DOHH2 (cell line): ENCODE data around the gene ACSS2.

Experiments used
- H3F3A ChIP-seq: fragments of 200-600 bp; sonication (generic), shearing (Covaris generic); 2 replicates; pipeline ENCODE4 v1.6.0; 2016; ENCODE audit warnings: antibody characterized with exemption, mild to moderate bottlenecking; ENCODE audit not compliant: control insufficient read depth, insufficient read depth
- H3K27ac ChIP-seq: fragments of 200-600 bp; sonication (generic); 2 replicates; pipeline ENCODE4 v1.5.1; 2014; ENCODE audit warnings: low read depth, mild to moderate bottlenecking, low read length, moderate library complexity
- H3K27me3 ChIP-seq: fragments of 200-600 bp; sonication (generic); 2 replicates; pipeline ENCODE4 v1.6.1; 2014; ENCODE audit warnings: mild to moderate bottlenecking, low read length, mixed read lengths; ENCODE audit not compliant: control insufficient read depth
- H3K36me3 ChIP-seq: fragments of 200-600 bp; sonication (generic); 2 replicates; pipeline ENCODE4 v1.6.1; 2014; ENCODE audit warnings: mild to moderate bottlenecking, low read length, moderate library complexity, mixed read lengths; ENCODE audit not compliant: control insufficient read depth
- H3K4me1 ChIP-seq: fragments of 200-600 bp; sonication (generic); 2 replicates; pipeline ENCODE4 v1.6.1; 2014; ENCODE audit warnings: mild to moderate bottlenecking, low read length, mixed read lengths; ENCODE audit not compliant: control insufficient read depth
- H3K4me2 ChIP-seq: fragments of 200-600 bp; sonication (generic); 2 replicates; pipeline ENCODE4 v1.6.0; 2014; ENCODE audit warnings: mild to moderate bottlenecking, low read length, moderate library complexity
- H3K4me3 ChIP-seq: fragments of 200-600 bp; sonication (generic); 2 replicates; pipeline ENCODE4 v1.5.1; 2014; ENCODE audit warnings: mild to moderate bottlenecking, low read length, mixed read lengths
- H3K79me2 ChIP-seq: fragments of 200-600 bp; sonication (generic); 2 replicates; pipeline ENCODE4 v1.6.1; 2014; ENCODE audit warnings: mild to moderate bottlenecking, low read length, mixed read lengths; ENCODE audit not compliant: control insufficient read depth
- H3K9me2 ChIP-seq: fragments of 200-600 bp; sonication (generic); replicated peaks from 2 replicates; pipeline ENCODE4 v1.6.1; 2014; ENCODE audit warnings: mild to moderate bottlenecking, low read length, mixed read lengths; ENCODE audit not compliant: control insufficient read depth
- H3K9me3 ChIP-seq: fragments of 200-600 bp; sonication (generic); 2 replicates; pipeline ENCODE4 v1.6.1; 2014; ENCODE audit warnings: antibody characterized with exemption, low read length, mixed read lengths; ENCODE audit not compliant: control insufficient read depth, insufficient read depth
- H4K20me1 ChIP-seq: fragments of 200-600 bp; sonication (generic); 2 replicates; pipeline ENCODE4 v1.6.0; 2014; ENCODE audit warnings: low read depth, mild to moderate bottlenecking, antibody characterized with exemption, low read length, moderate library complexity; ENCODE audit not compliant: control insufficient read depth, insufficient read depth
- EZH2phosphoT487 ChIP-seq: fragments of 200-600 bp; sonication (generic); IDR thresholded peaks from 2 replicates; pipeline ENCODE4 v1.6.1; 2017; ENCODE audit warnings: borderline replicate concordance, mild to moderate bottlenecking, antibody characterized with exemption, low read length, moderate library complexity, mixed read lengths
- TF ChIP-seq, protein P1 (sequence below): fragments of 200-600 bp; sonication (generic); IDR thresholded peaks from one replicate; pipeline ENCODE4 v1.5.1; 2014; ENCODE audit warnings: antibody characterized with exemption, mild to moderate bottlenecking, low read depth, low read length; ENCODE audit not compliant: poor library complexity, severe bottlenecking

ACSS2 gene

DNA sequence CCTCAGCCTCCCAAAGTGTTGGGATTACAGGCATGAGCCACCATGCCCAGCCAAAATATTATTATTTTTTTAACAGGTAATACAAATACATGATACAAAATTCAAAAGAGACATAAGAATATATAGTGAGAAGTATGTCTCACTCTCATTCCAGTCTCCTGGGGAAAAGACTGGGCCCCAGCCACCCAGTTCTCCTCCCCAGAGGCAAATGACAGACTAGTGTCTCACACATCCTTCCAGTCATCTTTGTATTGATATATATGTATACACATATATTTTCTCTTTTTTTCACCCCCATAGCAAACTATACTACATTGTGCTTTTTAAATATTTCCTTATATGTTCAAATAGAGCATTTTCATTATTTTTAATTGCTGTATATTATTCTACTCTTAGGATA is 70.9 kb downstream of the ACSS2 start:
- Histone ChIP-seq H3K9me3 (no peaks in the 10 kb centered on the region), H3K27ac (no peak overlapping the region), H3K4me1 (peaks cover 14% of the 10 kb centered on the region), H3K9me2 (no peaks in the 10 kb centered on the region), H3K4me3 (no peak overlapping the region), H3F3A (no peaks in the 10 kb centered on the region), H3K36me3 (peaks cover 47% of the 10 kb centered on the region), H4K20me1 (no peaks in the 10 kb centered on the region), H3K79me2 (no peaks in the 10 kb centered on the region), H3K4me2 (no peak overlapping the region), H3K27me3 (no peaks in the 10 kb centered on the region)
- TF ChIP-seq, protein P1, sequence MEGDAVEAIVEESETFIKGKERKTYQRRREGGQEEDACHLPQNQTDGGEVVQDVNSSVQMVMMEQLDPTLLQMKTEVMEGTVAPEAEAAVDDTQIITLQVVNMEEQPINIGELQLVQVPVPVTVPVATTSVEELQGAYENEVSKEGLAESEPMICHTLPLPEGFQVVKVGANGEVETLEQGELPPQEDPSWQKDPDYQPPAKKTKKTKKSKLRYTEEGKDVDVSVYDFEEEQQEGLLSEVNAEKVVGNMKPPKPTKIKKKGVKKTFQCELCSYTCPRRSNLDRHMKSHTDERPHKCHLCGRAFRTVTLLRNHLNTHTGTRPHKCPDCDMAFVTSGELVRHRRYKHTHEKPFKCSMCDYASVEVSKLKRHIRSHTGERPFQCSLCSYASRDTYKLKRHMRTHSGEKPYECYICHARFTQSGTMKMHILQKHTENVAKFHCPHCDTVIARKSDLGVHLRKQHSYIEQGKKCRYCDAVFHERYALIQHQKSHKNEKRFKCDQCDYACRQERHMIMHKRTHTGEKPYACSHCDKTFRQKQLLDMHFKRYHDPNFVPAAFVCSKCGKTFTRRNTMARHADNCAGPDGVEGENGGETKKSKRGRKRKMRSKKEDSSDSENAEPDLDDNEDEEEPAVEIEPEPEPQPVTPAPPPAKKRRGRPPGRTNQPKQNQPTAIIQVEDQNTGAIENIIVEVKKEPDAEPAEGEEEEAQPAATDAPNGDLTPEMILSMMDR, result no peak
- TF ChIP-seq EZH2phosphoT487, result no peak

DNA sequence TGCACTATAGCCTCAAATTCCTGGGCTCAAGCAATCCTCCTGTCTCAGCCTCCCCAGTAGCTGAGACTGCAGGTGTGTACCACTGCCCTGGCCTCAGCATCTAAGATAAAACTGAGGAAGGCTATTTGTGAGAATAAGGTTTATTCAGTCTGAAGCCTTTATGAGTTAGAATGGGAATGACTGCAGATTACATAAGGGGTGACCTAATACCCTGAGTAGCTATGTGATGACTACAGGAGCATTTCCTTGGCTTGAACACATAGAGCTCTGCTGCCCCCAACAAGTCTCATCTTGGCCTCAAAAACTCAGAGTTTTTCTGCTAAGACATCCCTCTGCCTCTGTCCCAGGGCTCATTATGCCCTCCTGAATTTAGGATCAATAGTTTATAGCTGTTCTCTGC is 71.6 kb downstream of the ACSS2 start:
- no peak overlapping the region for H3K4me2 ChIP-seq
- no peaks in the 10 kb centered on the region for H3F3A ChIP-seq
- H3K36me3 ChIP-seq, result peaks cover 41% of the 10 kb centered on the region
- H3K9me3 ChIP-seq, result no peaks in the 10 kb centered on the region
- no peaks in the 10 kb centered on the region for H3K9me2 ChIP-seq
- no peaks in the 10 kb centered on the region for H3K27me3 ChIP-seq
- TF ChIP-seq, protein P1, result no peak
- TF ChIP-seq EZH2phosphoT487, result no peak
- H3K27ac ChIP-seq, result no peak overlapping the region
- no peaks in the 10 kb centered on the region for H3K79me2 ChIP-seq
- H3K4me3 ChIP-seq, result no peak overlapping the region
- H3K4me1 ChIP-seq, result peaks cover 15% of the 10 kb centered on the region
- no peaks in the 10 kb centered on the region for H4K20me1 ChIP-seq

DNA sequence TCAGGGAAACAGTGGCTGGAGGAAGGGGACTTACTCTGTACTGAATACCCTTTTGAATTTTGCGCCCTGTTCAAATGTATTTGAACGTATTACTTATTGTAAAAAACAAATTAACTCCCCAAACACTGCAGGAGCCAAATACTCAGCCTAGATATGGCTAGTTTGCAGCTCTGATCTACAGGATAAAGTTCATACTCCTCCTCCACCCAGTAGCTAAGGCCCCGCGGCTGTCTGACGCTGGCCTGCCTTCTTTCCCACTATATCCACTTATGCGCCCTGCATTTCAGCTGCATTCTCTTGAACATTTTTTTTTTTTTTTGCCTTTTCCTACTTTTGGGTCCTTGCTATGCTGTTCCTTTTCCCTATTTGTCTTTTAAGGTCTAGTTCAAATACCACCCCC is 72.7 kb downstream of the ACSS2 start:
- Histone ChIP-seq H3K79me2 (no peaks in the 10 kb centered on the region; the same call in 1 of the 2 replicates), H3K4me2 (no peak overlapping the region), H3K4me1 (peaks cover 17% of the 10 kb centered on the region), H3K9me3 (no peaks in the 10 kb centered on the region), H3F3A (no peaks in the 10 kb centered on the region), H3K27me3 (no peaks in the 10 kb centered on the region), H4K20me1 (no peaks in the 10 kb centered on the region), H3K4me3 (no peak overlapping the region), H3K9me2 (no peaks in the 10 kb centered on the region), H3K27ac (no peak overlapping the region), H3K36me3 (peaks cover 35% of the 10 kb centered on the region)
- TF ChIP-seq EZH2phosphoT487, result no peak
- TF ChIP-seq, protein P1, result no peak

DNA sequence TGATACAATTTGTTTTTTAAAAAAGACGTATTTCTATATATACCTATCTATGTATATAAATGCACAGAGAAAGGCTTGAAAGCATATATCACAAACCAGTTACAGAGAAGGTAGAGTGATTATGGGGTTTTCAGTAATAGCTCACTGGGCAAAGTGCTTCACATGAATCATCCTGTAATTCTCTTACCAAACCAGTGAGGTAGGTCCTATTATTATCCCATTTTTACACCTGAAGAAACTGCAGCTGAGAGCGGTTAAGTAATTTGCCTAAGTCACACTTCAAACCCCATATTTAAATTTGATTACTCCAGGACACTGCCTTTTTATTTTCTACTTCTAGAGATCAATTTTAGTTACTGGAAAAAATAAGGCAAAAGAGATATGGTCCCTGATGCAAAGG is 74.8 kb downstream of the ACSS2 start:
- H3K27me3 ChIP-seq, result no peaks in the 10 kb centered on the region
- TF ChIP-seq, protein P1, result no peak
- TF ChIP-seq EZH2phosphoT487, result no peak
- H3K9me2 ChIP-seq, result no peaks in the 10 kb centered on the region
- H3F3A ChIP-seq, result no peaks in the 10 kb centered on the region
- peak overlapping the region; percentile 17 for H3K4me3 ChIP-seq
- H3K36me3 ChIP-seq, result peaks cover 30% of the 10 kb centered on the region
- no peak overlapping the region for H3K27ac ChIP-seq
- H3K9me3 ChIP-seq, result no peaks in the 10 kb centered on the region
- H3K4me2 ChIP-seq, result peak overlapping the region; percentile 63
- H4K20me1 ChIP-seq, result no peaks in the 10 kb centered on the region
- H3K4me1 ChIP-seq, result peaks cover 29% of the 10 kb centered on the region
- peaks cover 10% of the 10 kb centered on the region for H3K79me2 ChIP-seq
